ENCODE measurements around the gene CEP131.
A peak's percentile ranks its signal among the peaks of the same experiment; 100 is the strongest.

CEP131 gene

DNA sequence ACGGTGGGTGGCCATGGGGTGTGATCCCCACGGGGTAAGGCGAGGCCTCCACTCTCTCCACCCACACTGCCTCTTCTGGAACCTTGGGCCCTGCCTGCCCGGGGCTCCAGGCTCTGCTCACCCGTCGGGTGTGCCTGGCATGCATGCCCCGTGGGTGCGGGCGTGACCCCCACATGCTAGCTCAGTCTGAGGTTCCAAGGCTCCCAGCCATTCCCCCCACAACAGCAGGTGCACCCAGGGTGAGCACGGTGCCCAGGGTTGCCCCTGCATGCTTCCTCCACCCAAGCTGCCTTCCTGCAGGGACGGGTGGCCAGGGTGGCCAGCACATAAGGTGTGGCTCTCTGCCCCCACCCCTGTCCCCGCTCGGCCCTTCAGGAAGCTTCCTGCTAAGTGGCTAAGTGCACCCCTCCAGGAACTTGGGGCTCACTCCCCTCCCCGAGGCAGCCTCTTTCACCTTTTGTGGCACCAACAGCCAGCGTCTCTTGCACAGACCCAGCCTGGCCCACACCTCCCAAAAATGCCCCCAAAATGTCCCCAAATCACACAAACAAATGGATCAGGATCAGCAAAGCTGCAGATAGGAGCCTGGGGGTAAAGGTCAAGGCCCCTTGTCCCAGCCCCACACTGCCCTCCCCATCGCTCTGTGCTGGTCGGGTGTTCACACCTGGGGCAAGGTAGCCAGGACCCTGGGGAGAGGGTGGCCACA is 78.9 kb downstream of the CEP131 start:
- no peak for DNase-seq

DNA sequence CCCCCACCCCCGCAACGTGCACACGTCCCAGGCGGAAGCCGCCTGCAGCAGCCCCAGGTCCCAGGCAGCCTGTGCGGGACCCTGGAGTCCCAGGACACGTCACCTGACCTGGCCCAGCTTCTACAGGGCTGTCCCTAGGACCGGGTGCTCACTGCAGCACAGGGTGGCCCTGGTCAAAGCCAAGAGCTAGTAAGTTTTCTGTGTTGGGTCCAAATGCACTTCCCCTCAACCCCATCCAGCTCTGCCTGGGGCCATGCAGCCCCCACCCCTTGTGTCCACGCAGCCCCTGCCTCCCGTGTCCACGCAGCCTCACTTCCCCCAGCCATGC is 79.6 kb downstream of the CEP131 start:
- DNase-seq = no peak

DNA sequence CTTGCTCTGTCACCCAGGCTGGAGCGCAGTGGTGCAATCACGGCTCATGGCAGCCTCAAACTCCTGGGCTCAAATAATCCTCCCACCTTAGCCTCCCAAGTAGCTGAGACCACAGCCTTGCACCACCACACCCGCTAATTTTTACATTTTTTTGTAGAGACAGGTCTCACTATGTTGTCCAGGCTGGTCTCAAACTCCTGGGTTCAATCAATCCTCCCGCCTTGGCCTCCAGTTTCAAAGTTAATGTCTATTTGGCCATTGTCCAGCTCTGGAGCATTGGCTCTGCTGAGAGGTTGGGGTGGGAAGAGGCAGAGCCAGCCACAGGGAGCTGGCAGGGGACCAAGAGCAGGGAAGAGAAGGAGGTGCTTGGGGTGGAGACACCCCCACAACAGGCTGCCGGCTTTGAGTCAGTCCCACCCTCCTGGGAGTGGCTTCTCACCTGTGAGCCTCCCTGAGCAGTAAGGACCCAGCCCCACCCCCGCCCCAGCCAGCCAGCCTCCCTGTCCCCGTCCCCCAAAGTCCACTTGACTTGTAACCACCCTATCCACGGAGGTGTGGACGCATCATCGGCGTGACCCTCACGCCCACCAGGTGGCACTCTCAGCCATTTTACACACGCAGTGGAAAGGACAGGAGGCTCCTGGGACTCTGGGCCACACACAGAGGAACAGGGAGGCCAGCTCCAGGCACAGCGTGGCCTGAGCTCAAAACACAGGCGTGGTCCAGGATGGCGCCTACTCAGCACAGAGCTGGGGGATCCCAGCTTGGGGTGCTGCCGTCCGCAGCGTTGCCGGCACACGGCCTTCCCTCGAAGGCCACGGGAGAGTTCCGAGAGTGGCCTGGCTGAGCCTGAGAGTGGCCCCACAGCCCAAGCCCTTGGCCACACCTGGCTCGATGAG is 80.2 kb downstream of the CEP131 start:
- DNase-seq = peak; percentile 64

DNA sequence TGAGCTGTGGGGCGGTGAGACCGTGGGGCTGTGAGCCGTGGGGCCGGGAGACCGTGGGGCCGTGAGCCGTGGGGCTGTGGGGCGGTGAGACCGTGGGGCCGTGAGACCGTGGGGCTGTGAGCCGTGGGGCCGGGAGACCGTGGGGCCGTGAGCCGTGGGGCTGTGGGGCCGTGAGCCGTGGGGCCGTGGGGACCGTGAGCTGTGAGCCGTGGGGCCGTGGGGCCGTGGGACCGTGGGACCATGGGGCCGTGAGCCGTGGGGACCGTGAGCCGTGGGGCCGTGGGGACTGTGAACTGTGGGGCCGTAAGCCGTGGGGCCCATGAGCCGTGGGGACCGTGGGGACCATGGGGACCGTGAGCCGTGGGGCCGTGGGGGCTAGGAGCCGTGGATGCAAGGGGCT is 82.1 kb downstream of the CEP131 start:
- DNase-seq = no peak

DNA sequence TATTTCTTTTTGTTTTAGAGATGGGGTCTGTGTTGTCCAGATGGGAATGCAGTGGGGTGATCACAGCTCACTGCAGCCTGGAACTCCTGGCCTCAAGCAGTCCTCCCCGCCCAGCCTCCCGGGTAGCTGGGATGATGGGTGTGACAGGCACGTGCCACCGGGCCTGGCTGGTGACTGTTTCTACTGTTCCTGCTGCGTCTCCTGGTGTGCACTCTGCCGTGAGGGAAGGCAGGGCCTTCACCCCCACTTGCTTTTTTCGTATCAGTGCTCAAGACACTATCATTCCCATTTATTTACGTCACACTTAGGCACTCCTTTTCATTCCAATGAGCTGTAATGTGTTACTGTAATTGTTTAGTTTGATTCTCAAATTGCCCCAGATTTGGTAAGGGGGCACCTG is 82.7 kb downstream of the CEP131 start:
- no peak for DNase-seq
